C1 segment of cervical spinal cord (tissue), 14 donors: ENCODE measurements around the gene TCFL5.
A peak's percentile ranks its signal among the peaks of the same experiment; 100 is the strongest.

Source experiments
- DNase-seq, 14 donors: peaks; one replicate each; lab custom pipeline; 2025; lab: John Stamatoyannopoulos, UW

The TCFL5 gene

DNA sequence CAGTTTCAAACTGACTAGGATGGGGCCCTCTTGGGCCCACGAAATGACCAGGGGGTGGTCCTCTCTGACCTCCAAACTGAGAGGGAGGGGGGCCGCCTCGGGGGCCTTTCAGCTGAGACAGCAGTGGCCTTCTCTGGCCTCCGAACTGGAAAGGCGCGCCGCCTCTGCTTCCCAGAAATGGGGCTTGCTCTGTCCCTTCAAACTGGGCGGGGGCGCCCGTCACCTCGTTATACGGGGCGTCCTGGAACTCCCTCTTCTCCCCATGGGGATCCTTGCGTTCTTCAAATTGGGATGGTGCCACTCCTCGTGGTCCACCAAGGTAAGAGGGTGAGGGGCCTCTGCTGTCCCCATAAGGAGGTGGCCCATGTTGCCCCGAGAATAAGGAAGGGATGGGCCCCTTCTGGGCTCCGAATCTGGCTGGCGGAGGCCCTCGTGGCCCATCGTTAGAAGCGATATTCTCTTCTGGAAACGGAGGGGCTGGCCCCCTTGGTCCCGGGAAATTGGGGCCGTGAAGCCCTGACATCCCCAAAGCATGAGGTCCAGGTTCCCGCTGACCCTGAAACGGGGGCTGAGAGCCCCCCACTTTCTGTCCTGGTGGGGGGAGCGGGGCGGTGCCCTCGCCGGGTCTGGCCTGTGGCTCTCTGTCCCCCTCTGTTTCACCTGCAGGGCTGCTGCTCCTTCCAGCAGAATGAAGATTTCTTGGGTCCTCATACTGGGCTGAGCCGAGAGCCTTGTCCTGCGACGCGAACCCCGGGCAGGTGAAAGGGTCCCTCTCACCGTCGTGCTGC lies 18.7 kb upstream of the TCFL5 start:
- DNase-seq: no peak

DNA sequence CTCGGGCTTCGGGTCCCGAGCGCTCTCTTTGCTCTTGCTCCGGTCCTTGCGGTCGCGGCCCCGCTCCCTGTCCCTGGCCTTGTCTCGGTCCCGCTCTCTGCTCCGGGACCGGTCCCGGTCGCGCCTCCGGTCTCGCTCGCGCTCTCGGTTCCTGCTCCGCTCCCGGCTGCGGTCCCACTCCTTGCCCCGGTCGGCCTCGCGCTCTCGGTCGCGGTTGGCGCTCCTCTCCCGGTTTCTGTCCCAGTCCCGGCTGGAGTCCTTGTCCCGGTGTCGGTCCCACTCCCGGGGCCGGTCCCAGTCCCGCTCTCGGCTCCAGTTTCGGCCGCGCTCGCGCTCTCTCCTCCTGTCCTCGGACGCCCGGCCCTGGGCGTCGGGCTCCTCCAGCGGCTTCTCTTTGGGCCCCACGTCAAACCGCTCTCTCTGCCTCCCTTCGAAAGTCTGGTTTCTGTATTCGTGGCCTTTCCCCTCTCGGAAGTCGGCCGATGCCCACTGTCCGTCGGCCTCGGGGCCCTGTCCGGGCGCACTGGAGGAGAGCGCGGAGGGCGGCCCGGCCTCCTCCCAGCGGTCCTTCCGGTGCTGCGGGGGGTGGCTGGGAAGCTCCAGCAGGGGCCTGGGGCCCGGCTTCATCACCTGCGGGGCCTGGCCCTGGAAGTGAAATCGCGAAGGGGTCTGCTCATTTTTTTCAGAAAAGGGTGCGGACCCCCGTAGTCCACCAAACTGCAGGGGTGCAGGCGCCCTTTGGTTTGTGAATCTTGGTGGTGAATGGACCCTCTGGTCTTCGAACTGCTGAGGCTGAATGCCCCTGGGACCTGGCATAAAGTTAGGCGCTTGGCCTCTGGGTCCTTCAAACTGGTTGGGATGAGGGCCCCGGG lies 17.9 kb upstream of the TCFL5 start:
- no peak for DNase-seq

DNA sequence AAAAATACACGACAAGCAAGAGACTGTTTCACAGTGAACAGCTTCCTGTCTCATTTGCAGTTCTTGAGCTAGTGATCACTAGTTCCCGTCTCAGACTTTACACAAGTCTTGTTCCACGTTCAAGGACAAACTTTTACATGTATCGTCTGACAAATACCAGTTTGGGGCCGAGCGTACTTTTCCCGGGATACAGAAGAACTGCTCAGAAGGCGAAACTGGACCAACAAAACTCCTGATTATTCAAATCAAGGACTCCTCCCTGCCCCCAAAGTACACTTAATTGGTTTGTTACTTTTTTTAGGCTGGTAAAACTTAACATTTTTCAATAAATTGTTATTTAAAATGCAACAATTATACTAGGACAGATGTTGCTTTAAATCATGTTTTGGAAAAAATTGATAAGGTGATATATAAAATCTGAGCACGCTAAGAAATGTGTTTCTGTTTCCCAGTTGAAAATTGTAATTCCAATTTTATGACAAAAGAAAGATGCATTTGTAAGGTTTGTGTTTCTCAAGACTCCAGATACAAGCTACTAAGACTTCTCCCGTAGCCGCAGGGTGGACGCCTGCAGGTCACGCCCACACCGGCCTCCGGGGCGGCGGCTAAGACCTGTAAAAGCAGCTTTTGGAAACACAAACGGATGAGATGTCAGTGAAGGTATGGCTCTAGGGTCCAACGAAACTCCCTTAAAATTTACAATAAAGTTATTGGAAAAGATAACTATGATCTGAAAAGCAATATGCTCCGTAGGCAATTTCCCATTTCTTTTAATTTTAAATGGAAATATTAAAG lies 16.8 kb upstream of the TCFL5 start:
- no peak for DNase-seq

DNA sequence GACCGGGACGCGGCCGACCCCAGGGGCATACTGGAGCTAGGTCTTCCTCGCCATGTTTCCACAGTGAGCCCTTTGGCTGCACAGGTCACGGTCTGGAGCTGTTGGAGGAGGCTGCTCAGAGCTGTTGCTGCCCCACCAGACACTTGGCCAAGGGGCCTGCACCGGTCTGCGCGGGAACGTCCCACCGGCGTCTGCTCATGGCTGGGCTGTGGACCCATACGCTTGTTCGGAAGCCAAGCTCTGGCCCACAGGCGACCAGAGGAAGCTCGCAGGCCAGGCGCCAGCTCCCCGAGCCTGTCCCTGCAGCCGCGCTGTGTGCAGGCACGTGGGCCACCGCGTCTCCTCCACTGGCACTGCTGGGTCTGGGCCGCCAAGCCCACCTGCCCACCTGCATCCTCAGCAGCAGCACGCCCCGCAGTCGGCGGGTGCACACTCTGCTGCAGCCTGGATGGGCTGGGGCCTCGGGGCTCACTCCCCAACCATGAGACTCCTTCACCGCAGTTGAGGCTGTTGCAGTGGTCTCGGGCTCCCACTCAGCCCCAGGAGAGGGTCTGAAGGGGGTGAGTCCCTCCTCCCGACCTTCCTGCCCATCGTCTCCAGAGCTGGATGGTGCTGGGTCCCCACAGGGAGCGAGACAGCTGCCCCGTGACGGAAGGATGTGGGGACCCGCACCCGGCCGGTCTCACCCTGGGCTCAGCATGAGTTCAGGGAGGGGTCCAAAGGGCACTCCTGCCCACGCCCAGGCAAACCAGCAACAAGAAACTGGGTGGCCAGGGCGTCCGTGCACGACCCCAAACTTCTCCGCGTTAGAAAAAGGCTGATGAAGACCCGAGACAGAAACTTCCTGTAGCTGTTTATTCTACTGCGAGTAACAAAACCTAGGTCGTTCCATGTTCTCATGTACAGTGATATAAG lies 15.5 kb upstream of the TCFL5 start:
- peak in 2 of 14 donors; percentile 17 to 23 for DNase-seq

DNA sequence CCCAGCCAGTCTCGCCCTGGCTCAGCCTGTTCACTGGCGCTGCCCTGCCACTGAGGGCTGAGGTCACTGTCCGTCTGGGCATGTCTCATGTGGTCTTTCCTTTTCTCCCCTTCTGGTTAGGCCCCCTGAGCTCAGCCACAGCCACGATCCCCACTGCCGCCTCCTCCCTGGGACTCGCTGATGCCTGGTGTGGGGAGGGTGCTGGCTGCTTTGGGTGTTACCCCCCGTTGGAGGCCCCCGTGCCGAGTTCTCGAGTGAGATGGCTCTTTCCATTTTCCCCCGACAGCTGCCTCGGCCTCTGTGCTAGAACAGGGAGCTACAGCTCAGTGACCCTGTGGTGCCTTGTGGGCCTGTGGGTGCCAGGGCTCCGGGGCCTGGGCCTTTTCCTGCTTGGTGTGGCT lies 14.9 kb upstream of the TCFL5 start:
- no peak for DNase-seq

DNA sequence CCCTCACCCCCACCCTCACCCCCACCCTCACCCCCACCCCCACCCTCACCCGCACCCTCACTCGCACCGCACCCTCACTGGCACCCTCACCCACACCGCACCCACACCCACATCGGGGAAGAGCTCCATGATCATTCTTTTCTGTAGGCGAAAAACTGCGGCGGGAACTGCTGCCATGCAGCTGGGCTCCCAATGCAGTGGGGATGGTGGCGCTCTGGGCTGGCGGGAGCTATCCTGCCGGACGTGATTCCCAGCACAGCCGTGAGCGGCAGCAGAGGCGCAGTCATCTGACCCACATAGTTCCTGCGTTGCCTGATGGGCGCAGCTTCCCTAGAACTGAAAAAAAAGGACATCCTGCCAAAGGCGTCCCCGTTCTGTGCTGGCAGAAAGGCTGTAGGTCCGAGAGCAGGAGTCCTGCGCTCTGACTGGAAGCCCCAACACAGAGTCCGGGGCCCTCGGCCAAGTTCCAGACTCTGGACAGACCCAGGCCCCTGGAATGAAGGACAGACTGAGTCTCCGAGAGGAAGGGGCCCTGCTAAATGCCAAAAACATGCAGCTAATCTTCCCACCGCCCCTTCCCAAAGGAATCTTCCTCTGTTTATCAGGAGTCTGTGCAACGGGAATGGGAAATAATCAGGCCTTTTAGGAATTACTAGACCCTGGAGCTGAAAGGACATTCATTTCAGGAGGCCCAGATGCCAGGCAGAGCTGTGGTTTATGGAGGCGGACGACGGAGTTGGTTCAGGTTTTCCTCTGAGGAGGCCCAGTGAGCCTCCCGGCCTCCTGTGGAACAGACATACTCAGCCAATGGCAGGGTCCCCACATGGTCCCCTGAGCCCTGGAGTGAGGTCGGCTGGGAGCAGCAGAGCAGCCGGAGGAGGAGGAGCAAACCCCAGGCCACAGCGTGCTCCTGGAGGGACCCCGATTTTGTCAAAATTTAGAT lies 14.1 kb upstream of the TCFL5 start:
- peak in 10 of 14 donors; percentile 16 to 66 (median 40) for DNase-seq

DNA sequence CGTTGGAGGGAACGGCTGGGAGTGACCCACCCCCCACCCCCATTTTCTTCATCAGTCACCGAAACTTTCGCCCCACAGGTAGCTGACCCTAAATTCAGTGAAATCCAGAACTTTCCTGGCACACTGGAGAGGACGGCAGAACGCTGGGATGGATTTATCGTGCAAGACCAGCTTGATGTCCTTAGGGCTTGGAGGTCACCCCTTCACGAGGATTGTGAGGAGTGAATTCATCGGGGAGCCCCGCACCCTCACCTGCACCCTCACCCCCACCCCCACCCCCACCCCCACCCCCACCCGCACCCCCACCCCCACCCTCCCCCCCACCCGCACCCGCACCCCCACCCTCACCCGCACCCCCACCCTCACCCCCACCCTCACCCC lies 13.3 kb upstream of the TCFL5 start:
- no peak for DNase-seq

DNA sequence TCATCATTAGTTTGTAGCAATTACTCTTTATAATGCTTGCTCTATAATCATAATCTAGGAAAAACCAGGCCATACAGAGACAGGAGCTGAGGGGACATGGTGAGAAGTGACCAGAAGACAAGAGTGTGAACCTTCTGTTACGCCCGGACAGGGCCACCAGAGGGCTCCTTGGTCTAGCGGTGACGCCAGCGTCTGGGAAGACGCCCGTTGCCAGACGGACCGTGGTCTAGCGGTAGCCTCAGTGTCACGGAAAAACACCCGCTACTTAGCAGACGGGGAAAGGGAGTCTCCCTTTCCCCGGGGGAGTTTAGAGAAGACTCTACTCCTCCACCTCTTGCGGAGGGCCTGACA lies 12.0 kb upstream of the TCFL5 start:
- DNase-seq: peak in 8 of 14 donors; percentile 3 to 66 (median 18)

DNA sequence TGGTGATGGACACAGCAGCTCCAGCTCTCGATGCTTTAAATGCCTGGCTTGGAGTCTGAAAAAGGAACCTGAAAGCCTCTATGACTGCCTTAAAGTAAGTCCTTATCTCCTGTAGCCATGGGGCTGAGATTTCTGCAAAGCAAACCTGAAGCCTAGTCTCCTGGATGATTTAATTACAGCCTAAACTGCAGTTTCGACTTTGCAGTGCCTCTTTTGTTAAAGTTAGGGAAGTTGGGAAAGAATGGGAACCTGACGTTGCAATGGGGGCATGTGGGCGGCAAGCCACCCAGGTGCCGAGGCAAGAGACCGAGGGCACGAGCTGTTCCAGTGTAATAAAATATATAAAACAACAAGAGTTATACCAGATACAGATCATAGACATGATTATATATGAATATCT lies 11.7 kb upstream of the TCFL5 start:
- DNase-seq: no peak

DNA sequence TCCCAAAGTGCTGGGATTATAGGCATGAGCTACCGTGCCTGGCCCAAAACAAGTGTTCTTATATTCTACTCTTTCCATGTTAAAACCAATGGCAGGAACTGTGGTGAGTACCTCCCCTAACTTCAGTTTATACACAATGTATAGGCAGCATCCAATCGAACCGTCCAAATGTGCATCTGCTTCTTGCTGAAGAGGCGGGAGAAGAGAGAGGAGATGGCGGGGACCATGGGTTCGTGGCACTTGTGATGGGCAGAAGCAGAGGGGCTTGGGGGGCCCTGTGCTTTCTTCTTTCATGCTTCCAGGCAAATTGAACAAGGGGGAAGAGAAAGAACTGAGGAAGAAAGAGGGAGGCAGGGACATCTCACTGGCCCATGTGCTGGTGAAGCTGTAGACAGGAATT lies 11.2 kb upstream of the TCFL5 start:
- DNase-seq: no peak

DNA sequence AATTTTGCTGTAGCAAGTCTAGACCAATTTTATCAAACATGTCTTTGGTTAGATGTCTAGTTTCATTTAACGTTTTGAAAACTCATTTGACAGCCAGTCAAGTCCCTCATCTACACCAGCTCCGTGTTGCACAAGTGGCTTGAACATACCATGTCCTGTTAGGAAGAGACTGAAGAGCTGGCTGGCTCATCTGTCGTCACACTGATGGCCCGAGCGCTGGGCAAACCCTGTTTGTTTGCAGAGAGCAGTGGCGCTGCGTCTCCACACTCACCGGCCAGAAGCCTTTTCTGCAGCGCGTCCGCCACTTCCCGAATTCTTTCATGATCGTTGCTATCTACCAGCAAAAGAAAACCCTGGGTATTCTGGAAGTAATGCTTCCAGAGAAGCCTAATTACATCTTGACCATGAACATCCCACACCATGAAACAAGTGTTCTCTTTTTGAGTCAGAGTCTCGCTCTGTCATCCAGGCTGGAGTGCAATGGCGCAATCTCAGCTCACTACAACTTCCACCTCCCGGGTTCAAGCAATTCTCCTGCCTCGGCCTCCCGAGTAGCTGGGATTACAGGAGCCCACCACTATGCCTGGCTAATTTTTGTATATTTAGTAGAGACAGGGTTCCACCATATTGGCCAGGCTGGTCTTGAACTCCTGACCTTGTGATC lies 10.7 kb upstream of the TCFL5 start:
- no peak for DNase-seq

DNA sequence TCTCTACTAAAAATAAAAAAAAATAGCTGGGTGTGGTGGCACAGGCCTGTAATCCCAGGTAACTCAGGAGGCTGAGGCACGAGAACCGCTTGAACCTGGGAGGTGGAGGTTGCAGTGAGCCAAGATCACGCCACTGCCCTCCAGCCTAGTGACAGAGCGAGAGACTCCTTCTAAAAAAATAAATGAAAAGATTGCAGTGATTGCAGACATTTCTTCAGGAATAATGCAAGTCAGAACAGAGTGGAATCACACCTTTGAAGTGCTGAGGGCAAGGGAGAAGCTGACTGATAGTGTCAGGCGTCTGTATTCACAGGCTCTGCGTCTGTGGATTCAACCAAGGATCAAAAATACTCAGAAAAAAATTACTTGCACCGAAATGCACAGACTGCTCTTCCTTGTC lies 2.6 kb upstream of the TCFL5 start:
- no peak for DNase-seq

DNA sequence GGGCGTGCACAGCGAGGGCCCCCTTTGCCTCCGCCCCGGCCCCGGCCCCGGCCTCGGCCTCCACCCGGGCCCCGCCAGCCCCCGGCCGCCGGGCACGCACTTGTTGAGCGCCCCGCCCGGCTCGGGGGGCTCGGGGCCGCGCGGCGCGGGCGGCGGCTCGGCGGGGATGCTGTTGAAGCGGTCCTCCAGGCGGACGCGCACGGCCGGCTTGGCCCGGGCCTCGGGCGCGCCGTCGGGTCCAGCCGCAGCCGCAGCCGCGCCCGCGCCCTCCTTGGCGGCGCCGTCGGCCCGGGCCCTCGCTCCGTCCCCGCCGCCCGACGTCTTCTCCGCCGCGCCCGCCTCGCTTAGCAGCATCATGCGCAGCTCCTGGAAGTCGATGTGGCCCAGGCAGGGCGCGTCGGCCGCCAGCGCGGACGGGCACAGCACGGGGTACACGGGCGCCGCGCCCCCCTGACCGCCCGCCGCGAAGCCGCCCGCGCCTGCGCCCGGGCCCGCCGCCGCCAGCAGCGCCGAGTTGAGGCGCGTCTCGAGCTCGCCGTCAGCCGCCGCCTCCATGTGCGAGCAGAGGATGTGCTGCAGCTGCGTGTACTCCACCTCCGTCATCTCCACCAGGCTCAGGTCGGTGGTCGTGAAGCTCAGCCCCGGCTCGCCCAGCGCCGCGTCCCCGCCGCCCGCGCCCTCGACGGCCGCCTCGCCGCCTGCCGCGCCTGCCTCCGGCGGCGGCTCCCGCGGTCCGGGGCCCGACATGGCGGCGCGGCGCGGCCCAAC lies 514 bp downstream of the TCFL5 start:
- no peak for DNase-seq

DNA sequence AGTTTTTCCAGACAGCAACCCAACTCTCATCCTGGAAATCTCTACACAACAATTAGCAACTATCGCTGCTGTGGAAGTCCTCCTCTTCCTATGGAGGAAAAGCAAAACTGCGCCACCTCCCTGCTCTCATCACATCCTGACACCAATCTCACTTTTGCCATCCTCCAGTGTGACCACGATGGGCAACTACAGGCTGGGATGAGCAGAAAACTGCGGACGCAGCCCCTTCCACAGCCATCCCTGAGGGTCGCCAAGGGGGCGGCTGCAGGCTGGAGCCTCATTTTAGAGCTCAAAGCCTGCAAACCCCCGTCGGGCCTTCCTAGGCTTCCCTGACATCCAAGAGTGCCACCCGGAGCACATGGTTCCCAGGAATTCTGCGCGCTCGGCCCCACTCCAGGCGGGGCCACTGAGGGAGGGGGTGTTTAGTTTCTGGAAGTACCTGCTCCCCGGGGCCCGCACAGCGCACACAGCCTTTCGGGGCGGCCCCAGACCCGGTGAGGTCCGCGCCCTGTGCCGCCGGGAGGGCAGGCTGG lies 1.2 kb downstream of the TCFL5 start:
- DNase-seq: peak in 9 of 14 donors; percentile 22 to 61 (median 33)

DNA sequence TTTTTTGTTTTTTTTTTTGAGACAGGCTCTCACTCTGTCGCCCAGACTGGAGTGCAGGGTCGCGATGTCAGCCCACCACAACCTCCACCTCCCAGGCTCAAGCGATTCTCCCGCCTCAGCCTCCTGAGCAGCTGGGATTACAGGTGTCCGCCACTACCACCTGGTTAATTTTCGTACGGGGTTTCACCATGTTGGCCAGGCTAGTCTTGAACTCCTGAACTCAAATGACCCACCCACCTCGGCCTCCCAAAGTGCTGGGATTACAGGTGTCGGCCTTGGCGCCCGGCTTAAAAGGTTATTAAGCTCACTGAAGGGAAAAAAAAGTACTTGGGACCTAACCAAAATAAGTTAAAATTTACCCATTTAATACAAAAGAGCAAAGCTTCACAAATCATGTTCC lies 1.9 kb downstream of the TCFL5 start:
- DNase-seq: no peak

DNA sequence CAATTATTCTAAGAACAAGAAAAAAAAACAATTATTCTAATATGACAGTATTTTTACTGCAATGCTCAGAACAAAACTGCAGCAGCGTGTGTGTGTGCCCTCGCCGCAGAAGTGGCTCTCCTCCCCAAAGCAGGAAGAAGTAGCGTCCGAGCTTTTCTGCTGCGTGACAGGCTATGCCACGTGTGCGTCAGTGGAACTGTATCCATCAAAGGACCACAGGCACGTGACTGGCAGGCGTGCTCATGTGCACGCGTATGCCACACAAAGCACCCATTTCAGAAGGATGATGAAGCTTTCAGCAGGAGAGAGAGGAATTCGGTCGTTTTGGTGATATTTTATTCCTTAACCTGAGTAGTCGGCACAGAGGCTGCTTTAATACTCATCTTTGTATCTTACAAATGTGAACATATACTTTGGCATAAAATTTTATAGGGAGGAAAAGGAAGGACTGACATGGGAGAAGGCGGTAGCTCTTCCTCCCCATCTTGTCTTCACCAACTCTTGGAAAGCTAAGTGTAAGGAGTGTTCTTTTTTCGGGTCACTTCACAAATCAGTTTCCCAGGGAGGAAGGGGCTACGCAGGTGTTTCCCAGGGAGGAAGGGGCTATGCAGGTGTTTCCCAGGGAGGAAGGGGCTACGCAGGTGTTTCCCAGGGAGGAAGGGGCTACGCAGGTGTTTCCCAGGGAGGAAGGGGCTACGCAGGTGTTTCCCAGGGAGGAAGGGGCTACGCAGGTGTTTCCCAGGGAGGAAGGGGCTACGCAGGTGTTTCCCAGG lies 3.4 kb downstream of the TCFL5 start:
- DNase-seq: peak in 4 of 14 donors; percentile 7 to 36 (median 18)

DNA sequence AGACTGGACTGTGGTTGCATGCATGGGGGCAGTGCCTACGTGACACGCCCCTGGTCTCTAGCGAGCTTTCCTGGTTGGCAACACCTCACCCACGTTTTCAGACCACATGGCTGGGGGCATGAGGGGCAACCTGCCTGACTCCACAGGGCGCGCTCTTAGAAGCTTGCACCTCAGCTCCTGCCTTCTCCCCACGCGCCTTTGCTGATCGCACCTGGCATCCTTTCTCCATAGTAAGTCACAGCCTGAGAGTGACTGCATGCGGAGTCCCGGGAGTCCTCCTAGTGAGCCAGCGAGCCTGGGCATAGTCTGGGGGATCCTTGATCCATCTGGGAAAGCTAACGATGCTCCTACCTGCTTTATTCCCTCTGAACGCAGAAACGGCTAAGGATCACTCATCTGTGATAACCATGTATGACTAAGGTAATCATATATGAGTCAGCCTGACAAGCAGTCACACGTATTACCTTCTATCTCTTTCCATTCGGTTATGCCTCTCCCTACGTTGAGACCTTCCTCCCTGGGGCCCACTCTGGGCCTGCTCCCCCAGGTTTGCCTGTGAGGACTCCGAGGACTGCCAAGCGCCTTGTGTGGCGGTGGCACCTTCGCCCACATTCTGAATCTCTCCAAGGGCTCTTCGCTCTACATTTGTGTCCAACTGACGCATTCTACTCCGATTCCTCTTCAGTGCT lies 4.5 kb downstream of the TCFL5 start:
- no peak for DNase-seq
